Measurements from ENCODE around the gene ARHGAP15.

ARHGAP15 gene

GRCh38 chr2:143816916-143817315, 687.7 kb downstream of the ARHGAP15 start:
- DNase-seq (ENCODE audit: low read depth, low spot score), result no peak

Data from brain pericyte (primary cell).